HEK293 (cell line): ENCODE results near the gene UBE2G1.

ENCODE experiments used
- CTCF ChIA-PET: fragments of 350-600 bp; formaldehyde crosslinking; extraction: SDS; loops from one replicate; lab custom pipeline; 2021; ENCODE audit warnings: antibody characterized with exemption; lab: Yijun Ruan, JAX
- POLR2A ChIA-PET: fragments of 300-600 bp; formaldehyde crosslinking; extraction: SDS; loops from one replicate; lab custom pipeline; 2020; ENCODE audit warnings: antibody characterized with exemption, inconsistent platforms; lab: Yijun Ruan, JAX
- H3K27ac ChIP-seq: fragments of 200-500 bp; sonication (Bioruptor generic); 2 replicates; pipeline ENCODE4 v1.5.1; 2014; ENCODE audit warnings: low read depth, low read length, control low read depth, inconsistent platforms; ENCODE audit errors: extremely low read depth
- H3K36me3 ChIP-seq, 2 experiments: fragments of 200-500 bp in 1 of 2; sonication (Bioruptor generic) in 1 of 2; 1 replicate in 1 of 2; 2 replicates in 1 of 2; pipeline ENCODE4 v1.5.1; 2014 to 2017; ENCODE audit warnings: inconsistent platforms in 2 of 2, low read length in 2 of 2; ENCODE audit not compliant: control insufficient read depth in 2 of 2, insufficient read depth in 1 of 2
- H3K4me1 ChIP-seq: fragments of 200-500 bp; sonication (Bioruptor generic); 2 replicates; pipeline ENCODE4 v1.5.1; 2014; ENCODE audit warnings: mild to moderate bottlenecking, low read length, inconsistent platforms; ENCODE audit not compliant: control insufficient read depth, insufficient read depth
- H3K4me3 ChIP-seq: 2 replicates; pipeline ENCODE4 v1.5.1; 2011; ENCODE audit warnings: low read depth, mild to moderate bottlenecking, control low read depth, low read length, moderate library complexity
- H3K9me3 ChIP-seq: fragments of 200-500 bp; sonication (Bioruptor generic); 2 replicates; pipeline ENCODE4 v1.5.1; 2014; ENCODE audit warnings: low read depth, low read length, inconsistent platforms; ENCODE audit not compliant: control insufficient read depth, insufficient read depth
- HIC1 ChIP-seq: fragments of 450-650 bp; formaldehyde crosslinking; IDR thresholded peaks from 2 replicates; pipeline ENCODE4 v1.5.1; 2016; ENCODE audit warnings: missing biosample characterization, missing genetic modification characterization
- SALL2 ChIP-seq: fragments of 450-650 bp; formaldehyde crosslinking; IDR thresholded peaks from 2 replicates; pipeline ENCODE4 v1.5.0; 2017; ENCODE audit warnings: missing biosample characterization, mild to moderate bottlenecking, missing genetic modification characterization, borderline replicate concordance
- ZBTB49 ChIP-seq: fragments of 450-650 bp; formaldehyde crosslinking; IDR thresholded peaks from 2 replicates; pipeline ENCODE4 v1.5.1; 2016; ENCODE audit warnings: missing biosample characterization, missing genetic modification characterization, low read depth
- ZNF138 ChIP-seq: fragments of 450-650 bp; formaldehyde crosslinking; IDR thresholded peaks from 2 replicates; pipeline ENCODE4 v1.5.1; 2016; ENCODE audit warnings: missing biosample characterization, missing genetic modification characterization, borderline replicate concordance
- ZNF169 ChIP-seq: fragments of 450-650 bp; formaldehyde crosslinking; IDR thresholded peaks from 2 replicates; pipeline ENCODE4 v1.5.1; 2016; ENCODE audit warnings: missing biosample characterization, missing genetic modification characterization
- ZNF239 ChIP-seq: fragments of 450-650 bp; formaldehyde crosslinking; IDR thresholded peaks from 2 replicates; pipeline ENCODE4 v1.5.1; 2016; ENCODE audit warnings: missing biosample characterization, missing genetic modification characterization
- ZNF280C ChIP-seq: fragments of 450-650 bp; formaldehyde crosslinking; IDR thresholded peaks from 2 replicates; pipeline ENCODE4 v1.5.1; 2016; ENCODE audit warnings: missing biosample characterization, missing genetic modification characterization
- ZNF292 ChIP-seq: fragments of 450-650 bp; formaldehyde crosslinking; IDR thresholded peaks from 2 replicates; pipeline ENCODE4 v1.5.1; 2016; ENCODE audit warnings: low read depth, missing biosample characterization, missing genetic modification characterization, borderline replicate concordance
- ZNF354C ChIP-seq: fragments of 450-650 bp; formaldehyde crosslinking; IDR thresholded peaks from 2 replicates; pipeline ENCODE4 v1.5.1; 2016; ENCODE audit warnings: missing biosample characterization, missing genetic modification characterization, low read depth, borderline replicate concordance
- ZNF501 ChIP-seq: fragments of 450-650 bp; formaldehyde crosslinking; IDR thresholded peaks from 2 replicates; pipeline ENCODE4 v1.5.1; 2016; ENCODE audit warnings: missing biosample characterization, missing genetic modification characterization
- ZNF600 ChIP-seq: fragments of 450-650 bp; formaldehyde crosslinking; IDR thresholded peaks from 2 replicates; pipeline ENCODE4 v1.5.1; 2016; ENCODE audit warnings: missing biosample characterization, missing genetic modification characterization
- ZNF747 ChIP-seq: fragments of 450-650 bp; formaldehyde crosslinking; IDR thresholded peaks from 2 replicates; pipeline ENCODE4 v1.5.1; 2016; ENCODE audit warnings: missing biosample characterization, missing genetic modification characterization
- ZSCAN16 ChIP-seq: fragments of 450-650 bp; formaldehyde crosslinking; IDR thresholded peaks from 2 replicates; pipeline ENCODE4 v1.5.1; 2016; ENCODE audit warnings: missing biosample characterization, missing genetic modification characterization
- TF ChIP-seq, protein P1 (sequence below): fragments of 450-650 bp; formaldehyde crosslinking; IDR thresholded peaks from 2 replicates; pipeline ENCODE4 v1.5.1; 2016; ENCODE audit warnings: missing biosample characterization, missing genetic modification characterization
- TF ChIP-seq, protein P2 (sequence below): fragments of 450-650 bp; formaldehyde crosslinking; IDR thresholded peaks from 2 replicates; pipeline ENCODE4 v1.5.1; 2016; ENCODE audit warnings: missing biosample characterization, missing genetic modification characterization
- TF ChIP-seq, protein P3 (sequence below): fragments of 450-650 bp; formaldehyde crosslinking; IDR thresholded peaks from 2 replicates; pipeline ENCODE4 v1.5.1; 2016; ENCODE audit warnings: missing biosample characterization, missing genetic modification characterization, borderline replicate concordance

UBE2G1 gene

GRCh38 chr17:4249452-4250029 is 116.9 kb downstream of the UBE2G1 start:
- POLR2A ChIA-PET, result interaction anchor here (0.8 kb wide), 1 partner anchor 106 kb away, joined by 3 read pairs; the partner anchor contains the start of genes CYB5D2 and ZZEF1

More at GRCh38 chr17:4249452-4250029, 116.9 kb downstream of the UBE2G1 start:
- TF ChIP-seq, protein P1, sequence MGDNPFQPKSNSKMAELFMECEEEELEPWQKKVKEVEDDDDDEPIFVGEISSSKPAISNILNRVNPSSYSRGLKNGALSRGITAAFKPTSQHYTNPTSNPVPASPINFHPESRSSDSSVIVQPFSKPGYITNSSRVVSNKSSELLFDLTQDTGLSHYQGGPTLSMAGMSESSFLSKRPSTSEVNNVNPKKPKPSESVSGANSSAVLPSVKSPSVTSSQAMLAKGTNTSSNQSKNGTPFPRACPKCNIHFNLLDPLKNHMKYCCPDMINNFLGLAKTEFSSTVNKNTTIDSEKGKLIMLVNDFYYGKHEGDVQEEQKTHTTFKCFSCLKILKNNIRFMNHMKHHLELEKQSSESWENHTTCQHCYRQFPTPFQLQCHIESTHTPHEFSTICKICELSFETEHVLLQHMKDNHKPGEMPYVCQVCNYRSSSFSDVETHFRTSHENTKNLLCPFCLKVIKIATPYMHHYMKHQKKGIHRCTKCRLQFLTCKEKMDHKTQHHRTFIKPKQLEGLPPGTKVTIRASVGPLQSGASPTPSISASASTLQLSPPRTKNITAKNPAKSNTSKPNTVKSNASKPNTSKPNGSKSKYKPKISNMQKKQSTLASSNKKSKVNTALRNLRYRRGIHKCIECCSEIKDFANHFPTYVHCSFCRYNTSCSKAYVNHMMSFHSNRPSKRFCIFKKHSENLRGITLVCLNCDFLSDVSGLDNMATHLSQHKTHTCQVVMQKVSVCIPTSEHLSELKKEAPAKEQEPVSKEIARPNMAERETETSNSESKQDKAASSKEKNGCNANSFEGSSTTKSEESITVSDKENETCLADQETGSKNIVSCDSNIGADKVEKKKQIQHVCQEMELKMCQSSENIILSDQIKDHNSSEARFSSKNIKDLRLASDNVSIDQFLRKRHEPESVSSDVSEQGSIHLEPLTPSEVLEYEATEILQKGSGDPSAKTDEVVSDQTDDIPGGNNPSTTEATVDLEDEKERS (tag by site-specific recombination), result no peak
- no peak for TF ChIP-seq ZNF292 (tag by site-specific recombination)
- no peak for TF ChIP-seq ZNF747 (tag by site-specific recombination)
- TF ChIP-seq ZBTB49 (tag by site-specific recombination), result no peak
- no peak for TF ChIP-seq ZNF239 (tag by site-specific recombination)
- TF ChIP-seq SALL2 (tag by site-specific recombination), result no peak
- TF ChIP-seq, protein P2, sequence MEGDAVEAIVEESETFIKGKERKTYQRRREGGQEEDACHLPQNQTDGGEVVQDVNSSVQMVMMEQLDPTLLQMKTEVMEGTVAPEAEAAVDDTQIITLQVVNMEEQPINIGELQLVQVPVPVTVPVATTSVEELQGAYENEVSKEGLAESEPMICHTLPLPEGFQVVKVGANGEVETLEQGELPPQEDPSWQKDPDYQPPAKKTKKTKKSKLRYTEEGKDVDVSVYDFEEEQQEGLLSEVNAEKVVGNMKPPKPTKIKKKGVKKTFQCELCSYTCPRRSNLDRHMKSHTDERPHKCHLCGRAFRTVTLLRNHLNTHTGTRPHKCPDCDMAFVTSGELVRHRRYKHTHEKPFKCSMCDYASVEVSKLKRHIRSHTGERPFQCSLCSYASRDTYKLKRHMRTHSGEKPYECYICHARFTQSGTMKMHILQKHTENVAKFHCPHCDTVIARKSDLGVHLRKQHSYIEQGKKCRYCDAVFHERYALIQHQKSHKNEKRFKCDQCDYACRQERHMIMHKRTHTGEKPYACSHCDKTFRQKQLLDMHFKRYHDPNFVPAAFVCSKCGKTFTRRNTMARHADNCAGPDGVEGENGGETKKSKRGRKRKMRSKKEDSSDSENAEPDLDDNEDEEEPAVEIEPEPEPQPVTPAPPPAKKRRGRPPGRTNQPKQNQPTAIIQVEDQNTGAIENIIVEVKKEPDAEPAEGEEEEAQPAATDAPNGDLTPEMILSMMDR (tag by site-specific recombination), result peak; percentile 14; the same call in 1 of the 2 replicates
- TF ChIP-seq ZNF501, result no peak
- 0 out of 2 replicates have a peak, but pooled peaks have one; percentile 31 for TF ChIP-seq ZNF600
- no peak for TF ChIP-seq ZNF169 (tag by site-specific recombination)
- TF ChIP-seq HIC1 (tag by site-specific recombination), result no peak
- TF ChIP-seq ZNF138 (tag by site-specific recombination), result 0 out of 2 replicates have a peak, but pooled peaks have one; percentile 4
- no peak for TF ChIP-seq ZNF280C (tag by site-specific recombination)
- TF ChIP-seq, protein P3, sequence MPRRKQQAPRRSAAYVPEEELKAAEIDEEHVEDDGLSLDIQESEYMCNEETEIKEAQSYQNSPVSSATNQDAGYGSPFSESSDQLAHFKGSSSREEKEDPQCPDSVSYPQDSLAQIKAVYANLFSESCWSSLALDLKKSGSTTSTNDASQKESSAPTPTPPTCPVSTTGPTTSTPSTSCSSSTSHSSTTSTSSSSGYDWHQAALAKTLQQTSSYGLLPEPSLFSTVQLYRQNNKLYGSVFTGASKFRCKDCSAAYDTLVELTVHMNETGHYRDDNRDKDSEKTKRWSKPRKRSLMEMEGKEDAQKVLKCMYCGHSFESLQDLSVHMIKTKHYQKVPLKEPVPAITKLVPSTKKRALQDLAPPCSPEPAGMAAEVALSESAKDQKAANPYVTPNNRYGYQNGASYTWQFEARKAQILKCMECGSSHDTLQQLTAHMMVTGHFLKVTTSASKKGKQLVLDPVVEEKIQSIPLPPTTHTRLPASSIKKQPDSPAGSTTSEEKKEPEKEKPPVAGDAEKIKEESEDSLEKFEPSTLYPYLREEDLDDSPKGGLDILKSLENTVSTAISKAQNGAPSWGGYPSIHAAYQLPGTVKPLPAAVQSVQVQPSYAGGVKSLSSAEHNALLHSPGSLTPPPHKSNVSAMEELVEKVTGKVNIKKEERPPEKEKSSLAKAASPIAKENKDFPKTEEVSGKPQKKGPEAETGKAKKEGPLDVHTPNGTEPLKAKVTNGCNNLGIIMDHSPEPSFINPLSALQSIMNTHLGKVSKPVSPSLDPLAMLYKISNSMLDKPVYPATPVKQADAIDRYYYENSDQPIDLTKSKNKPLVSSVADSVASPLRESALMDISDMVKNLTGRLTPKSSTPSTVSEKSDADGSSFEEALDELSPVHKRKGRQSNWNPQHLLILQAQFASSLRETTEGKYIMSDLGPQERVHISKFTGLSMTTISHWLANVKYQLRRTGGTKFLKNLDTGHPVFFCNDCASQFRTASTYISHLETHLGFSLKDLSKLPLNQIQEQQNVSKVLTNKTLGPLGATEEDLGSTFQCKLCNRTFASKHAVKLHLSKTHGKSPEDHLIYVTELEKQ (tag by site-specific recombination), result no peak
- no peak for TF ChIP-seq ZNF354C
- no peak for TF ChIP-seq ZSCAN16
- CTCF ChIA-PET, result interaction anchor here (0.6 to 7.9 kb wide), 21 partner anchors 9 to 861 kb away, joined by 3 to 76 read pairs (median 4); partner anchors contain the start of gene ANKFY1
- H3K27ac ChIP-seq, result no peak overlapping the region
- H3K4me3 ChIP-seq, result no peak overlapping the region
- H3K36me3 ChIP-seq, result peaks cover 3% of the 10 kb centered on the region in 2 experiments; a peak in 1 of 3 replicates
- no peaks in the 10 kb centered on the region for H3K9me3 ChIP-seq
- peaks cover 22% of the 10 kb centered on the region for H3K4me1 ChIP-seq
